ENCODE data around the gene TENM4. TPM values are rescaled to one million over a fixed set of nuclear protein-coding genes. Genes with fewer than 3 reads are reported as not detected.

The TENM4 gene
- total RNA-seq, 1 donor from 2014 or later: 112 TPM

GRCh38 chr11:79291948-79292347 is 148.9 kb downstream of the TENM4 start:
- no peak for DNase-seq

- no peak for DNase-seq
These were observed 150.1 kb downstream of the TENM4 start for GRCh38 chr11:79290761-79291160.

GRCh38 chr11:79287952-79288351 is 152.9 kb downstream of the TENM4 start:
- no peak for DNase-seq

- DNase-seq: no peak
These were observed 155.1 kb downstream of the TENM4 start for GRCh38 chr11:79285756-79286155.

GRCh38 chr11:79276736-79277325 is 164.0 kb downstream of the TENM4 start:
- no peak for DNase-seq

GRCh38 chr11:79274636-79275331 is 166.0 kb downstream of the TENM4 start:
- DNase-seq: no peak

GRCh38 chr11:79273781-79274180 is 167.0 kb downstream of the TENM4 start:
- DNase-seq: no peak

GRCh38 chr11:79269611-79270307 is 171.1 kb downstream of the TENM4 start:
- DNase-seq: no peak

GRCh38 chr11:79266396-79266795 is 174.4 kb downstream of the TENM4 start:
- DNase-seq: no peak

GRCh38 chr11:79265756-79266322 is 175.0 kb downstream of the TENM4 start:
- no peak for DNase-seq

- no peak for DNase-seq
These were observed 176.5 kb downstream of the TENM4 start for GRCh38 chr11:79264284-79264683.

- no peak for DNase-seq
These were observed 177.8 kb downstream of the TENM4 start for GRCh38 chr11:79263001-79263400.

- no peak for DNase-seq
These were observed 178.6 kb downstream of the TENM4 start for GRCh38 chr11:79262221-79262620.

GRCh38 chr11:79261684-79262083 is 179.1 kb downstream of the TENM4 start:
- no peak for DNase-seq

GRCh38 chr11:79259800-79260199 is 181.0 kb downstream of the TENM4 start:
- DNase-seq: no peak

GRCh38 chr11:79258576-79258975 is 182.3 kb downstream of the TENM4 start:
- DNase-seq: no peak

- DNase-seq: no peak
These were observed 184.9 kb downstream of the TENM4 start for GRCh38 chr11:79255965-79256364.

- DNase-seq: peak; percentile 72
These were observed 187.6 kb downstream of the TENM4 start for GRCh38 chr11:79253280-79253679.

- DNase-seq: no peak
These were observed 191.4 kb downstream of the TENM4 start for GRCh38 chr11:79249295-79249993.

GRCh38 chr11:79244798-79245197 is 196.0 kb downstream of the TENM4 start:
- DNase-seq: no peak

- DNase-seq: no peak
These were observed 196.5 kb downstream of the TENM4 start for GRCh38 chr11:79244241-79244772.

Measured in occipital lobe (tissue), 2 donors.